Ecto neural progenitor cell (in vitro differentiated cells): ENCODE measurements around the gene CCNL1.
"Not testable (repeated sequence)": the region's sequence is repeated elsewhere in the genome, so short reads cannot be mapped to it uniquely, and the experiment has no call there.

Source experiments
- DNase-seq: peaks from one replicate; pipeline ENCODE4 v3.0.0-alpha.2; 2018; ENCODE audit warnings: low spot score

Gene CCNL1

GRCh38 chr3:157159762-157160657 lies at the start of gene CCNL1:
CCNL1 (minus strand) TSS chr3:157160147; CDS start chr3:157160094, 53 bp downstream.
- DNase-seq: peak; percentile 95

GRCh38 chr3:157204880-157205279 lies 44.9 kb upstream of the CCNL1 start:
- DNase-seq: no peak

GRCh38 chr3:157204431-157204830 lies 44.5 kb upstream of the CCNL1 start:
- DNase-seq: no peak

GRCh38 chr3:157201648-157202278 lies 41.8 kb upstream of the CCNL1 start:
- DNase-seq: no peak

GRCh38 chr3:157199841-157200240 lies 39.9 kb upstream of the CCNL1 start:
- DNase-seq: no peak

GRCh38 chr3:157195965-157196364 lies 36.0 kb upstream of the CCNL1 start:
- no peak for DNase-seq

- DNase-seq: not testable (repeated sequence)
Measured at GRCh38 chr3:157191149-157191548, 31.2 kb upstream of the CCNL1 start.

- DNase-seq: no peak
Measured at GRCh38 chr3:157190380-157190872, 30.5 kb upstream of the CCNL1 start.

GRCh38 chr3:157188391-157188790 lies 28.4 kb upstream of the CCNL1 start:
- DNase-seq: no peak

- DNase-seq: no peak
Measured at GRCh38 chr3:157182879-157183278, 22.9 kb upstream of the CCNL1 start.

- no peak for DNase-seq
Measured at GRCh38 chr3:157180262-157180661, 20.3 kb upstream of the CCNL1 start.

GRCh38 chr3:157179365-157179803 lies 19.4 kb upstream of the CCNL1 start:
- DNase-seq: no peak

GRCh38 chr3:157178503-157179364 lies 18.8 kb upstream of the CCNL1 start:
- not testable (repeated sequence) for DNase-seq

- not testable (repeated sequence) for DNase-seq
Measured at GRCh38 chr3:157177801-157178453, 18.0 kb upstream of the CCNL1 start.

GRCh38 chr3:157176934-157177333 lies 17.0 kb upstream of the CCNL1 start:
- no peak for DNase-seq

- no peak for DNase-seq
Measured at GRCh38 chr3:157175691-157176507, 16.0 kb upstream of the CCNL1 start.

- DNase-seq: peak; percentile 98
Measured at GRCh38 chr3:157174649-157175498, 14.9 kb upstream of the CCNL1 start.

GRCh38 chr3:157174290-157174648 lies 14.3 kb upstream of the CCNL1 start:
- no peak for DNase-seq

GRCh38 chr3:157173343-157173742 lies 13.4 kb upstream of the CCNL1 start:
- DNase-seq: not testable (repeated sequence)

- no peak for DNase-seq
Measured at GRCh38 chr3:157172746-157173145, 12.8 kb upstream of the CCNL1 start.
